ENCODE data around the gene SEH1L.
"Not testable (repeated sequence)": the region's sequence is repeated elsewhere in the genome, so short reads cannot be mapped to it uniquely, and the experiment has no call there.

The SEH1L gene, protein sequence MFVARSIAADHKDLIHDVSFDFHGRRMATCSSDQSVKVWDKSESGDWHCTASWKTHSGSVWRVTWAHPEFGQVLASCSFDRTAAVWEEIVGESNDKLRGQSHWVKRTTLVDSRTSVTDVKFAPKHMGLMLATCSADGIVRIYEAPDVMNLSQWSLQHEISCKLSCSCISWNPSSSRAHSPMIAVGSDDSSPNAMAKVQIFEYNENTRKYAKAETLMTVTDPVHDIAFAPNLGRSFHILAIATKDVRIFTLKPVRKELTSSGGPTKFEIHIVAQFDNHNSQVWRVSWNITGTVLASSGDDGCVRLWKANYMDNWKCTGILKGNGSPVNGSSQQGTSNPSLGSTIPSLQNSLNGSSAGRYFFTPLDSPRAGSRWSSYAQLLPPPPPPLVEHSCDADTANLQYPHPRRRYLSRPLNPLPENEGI

DNA sequence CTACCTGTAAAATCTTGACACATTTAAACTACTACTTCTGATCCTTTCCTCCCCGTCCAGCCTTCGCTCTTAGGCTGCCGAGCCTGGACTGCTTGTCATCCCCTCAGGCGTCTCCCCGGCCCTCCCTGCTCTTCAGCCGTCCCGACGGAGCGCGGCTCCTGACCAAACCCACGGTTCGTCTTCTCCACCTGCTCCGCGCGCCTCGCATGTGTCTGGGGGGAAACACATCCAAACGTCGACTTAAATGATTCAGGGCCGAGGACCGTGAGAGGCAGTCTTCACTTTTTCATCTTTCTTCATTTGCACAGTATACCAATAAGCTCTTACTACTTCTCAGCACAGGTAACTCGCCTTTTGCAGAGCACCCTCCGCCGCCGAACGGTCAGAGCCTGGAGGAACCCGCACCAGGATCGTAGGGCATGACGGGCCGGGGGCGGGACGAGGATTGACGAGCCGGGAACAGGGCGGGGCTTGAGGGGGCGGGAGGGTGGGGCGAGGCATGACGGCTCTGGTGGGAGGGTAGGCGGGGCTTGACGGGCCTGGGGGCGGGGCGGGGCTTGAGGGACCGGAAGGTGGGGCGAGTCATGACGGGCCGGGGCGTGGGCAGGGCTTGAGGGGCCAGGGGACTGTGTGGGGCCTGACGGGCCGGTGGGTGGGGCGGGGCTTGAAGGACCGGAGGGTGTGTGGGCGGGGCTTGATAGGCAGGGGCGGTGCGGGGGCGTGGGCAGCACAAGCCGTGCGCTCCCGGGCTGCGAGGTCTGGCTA is at the start of gene SEH1L:
TSS of gene SEH1L (plus strand) at position 727 of the 765 bp plus-strand sequence. CDS start 111 bp downstream, outside the sequence.
- TF ChIP-seq, protein P1, sequence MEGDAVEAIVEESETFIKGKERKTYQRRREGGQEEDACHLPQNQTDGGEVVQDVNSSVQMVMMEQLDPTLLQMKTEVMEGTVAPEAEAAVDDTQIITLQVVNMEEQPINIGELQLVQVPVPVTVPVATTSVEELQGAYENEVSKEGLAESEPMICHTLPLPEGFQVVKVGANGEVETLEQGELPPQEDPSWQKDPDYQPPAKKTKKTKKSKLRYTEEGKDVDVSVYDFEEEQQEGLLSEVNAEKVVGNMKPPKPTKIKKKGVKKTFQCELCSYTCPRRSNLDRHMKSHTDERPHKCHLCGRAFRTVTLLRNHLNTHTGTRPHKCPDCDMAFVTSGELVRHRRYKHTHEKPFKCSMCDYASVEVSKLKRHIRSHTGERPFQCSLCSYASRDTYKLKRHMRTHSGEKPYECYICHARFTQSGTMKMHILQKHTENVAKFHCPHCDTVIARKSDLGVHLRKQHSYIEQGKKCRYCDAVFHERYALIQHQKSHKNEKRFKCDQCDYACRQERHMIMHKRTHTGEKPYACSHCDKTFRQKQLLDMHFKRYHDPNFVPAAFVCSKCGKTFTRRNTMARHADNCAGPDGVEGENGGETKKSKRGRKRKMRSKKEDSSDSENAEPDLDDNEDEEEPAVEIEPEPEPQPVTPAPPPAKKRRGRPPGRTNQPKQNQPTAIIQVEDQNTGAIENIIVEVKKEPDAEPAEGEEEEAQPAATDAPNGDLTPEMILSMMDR (IDR thresholded peaks at IDR 0.05; ENCODE audit: borderline replicate concordance, extremely low read depth, low read length, poor library complexity, severe bottlenecking): no peak
- TF ChIP-seq EZH2 (IDR thresholded peaks at IDR 0.05; ENCODE audit: borderline replicate concordance, low read depth, low read length, severe bottlenecking): no peak
- Histone ChIP-seq H3K27me3 (ENCODE audit: insufficient read depth, low read length, poor library complexity) (no peaks in the 10 kb centered on the region), H2AFZ (ENCODE audit: low read depth, low read length) (peak within 1 kb of the TSS; percentile 95), H3K4me3 (ENCODE audit: low read depth in 1 of 2, low read length in 2 of 2) (peak within 1 kb of the TSS; percentile 80 to 96), H3K9me3 (ENCODE audit: insufficient read depth, low read length, severe bottlenecking) (no peaks in the 10 kb centered on the region), H3K4me1 (ENCODE audit: insufficient read depth, low read length) (peaks cover 55% of the 10 kb centered on the region), H3K4me2 (ENCODE audit: insufficient read depth, low read length) (peak within 1 kb of the TSS; percentile 87), H3K9ac (ENCODE audit: low read depth, low read length) (peak within 1 kb of the TSS; percentile 74), H3K27ac (ENCODE audit: low read length) (peak within 1 kb of the TSS; percentile 94), H3K79me2 (ENCODE audit: insufficient read depth, low read length) (peaks cover 59% of the 10 kb centered on the region), H4K20me1 (ENCODE audit: insufficient read depth, low read length) (no peaks in the 10 kb centered on the region; the same call in 1 of the 2 replicates), H3K36me3 (ENCODE audit: insufficient read depth, low read length) (peaks cover 17% of the 10 kb centered on the region; the same call in 1 of the 2 replicates)
- DNase-seq: peak; percentile 98
- ATAC-seq (ENCODE audit: insufficient read depth, low read depth): peak; percentile 80

DNA sequence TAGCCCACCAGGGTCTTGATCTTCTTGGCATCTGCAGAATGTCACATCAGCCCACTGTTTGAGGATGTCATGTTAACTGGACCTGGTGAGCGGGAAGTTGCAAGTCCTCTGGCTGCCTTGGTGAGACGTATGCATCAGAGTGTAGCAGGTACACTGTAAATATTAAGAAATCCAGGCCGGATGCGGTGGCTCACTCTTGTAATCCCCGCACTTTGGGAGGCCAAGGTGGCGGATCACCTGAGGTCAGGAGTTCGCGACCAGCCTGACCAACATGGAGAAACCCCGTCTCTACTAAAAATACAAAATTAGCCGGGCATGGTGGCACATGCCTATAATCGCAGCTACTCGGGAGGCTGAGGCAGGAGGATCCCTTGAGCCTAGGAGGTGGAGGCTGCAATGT is 46.6 kb upstream of the SEH1L start:
- H2AFZ ChIP-seq (ENCODE audit: low read depth, low read length); H3K36me3 ChIP-seq (ENCODE audit: insufficient read depth, low read length); H4K20me1 ChIP-seq (ENCODE audit: insufficient read depth, low read length); H3K9me3 ChIP-seq (ENCODE audit: insufficient read depth, low read length, severe bottlenecking); H3K4me2 ChIP-seq (ENCODE audit: insufficient read depth, low read length); H3K27me3 ChIP-seq (ENCODE audit: insufficient read depth, low read length, poor library complexity); H3K9ac ChIP-seq (ENCODE audit: low read depth, low read length); H3K27ac ChIP-seq (ENCODE audit: low read length); H3K79me2 ChIP-seq (ENCODE audit: insufficient read depth, low read length); DNase-seq; H3K4me3 ChIP-seq (ENCODE audit: low read depth in 1 of 2, low read length in 2 of 2); ATAC-seq (ENCODE audit: insufficient read depth, low read depth): not testable (repeated sequence)
- H3K4me1 ChIP-seq (ENCODE audit: insufficient read depth, low read length): peaks cover 10% of the 10 kb centered on the region

DNA sequence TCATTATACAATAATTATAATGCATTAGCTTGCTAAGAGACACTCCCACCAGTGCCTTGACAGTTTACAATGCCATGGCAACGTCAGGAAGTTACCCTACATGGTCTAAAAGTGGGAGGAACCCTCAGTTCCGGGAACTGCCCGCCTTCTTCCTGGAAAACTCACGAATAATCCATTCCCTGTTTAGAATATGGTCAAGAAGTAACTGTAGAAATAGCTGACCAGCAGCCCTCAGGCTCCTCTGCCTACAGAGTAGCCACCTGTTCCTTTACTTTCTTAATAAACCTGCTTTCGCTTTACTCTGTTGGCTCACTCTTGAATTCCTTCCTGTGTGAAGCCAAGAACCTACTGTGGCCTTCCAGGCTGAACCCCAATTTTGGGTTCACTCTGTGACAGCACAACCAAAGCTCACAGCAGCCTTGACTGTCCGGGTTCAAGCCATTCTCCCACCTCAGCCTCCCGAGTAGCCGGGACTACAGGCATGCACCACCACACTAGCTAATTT is 43.7 kb upstream of the SEH1L start:
- Histone ChIP-seq H3K4me3 (ENCODE audit: low read depth in 1 of 2, low read length in 2 of 2) (no peak overlapping the region), H2AFZ (ENCODE audit: low read depth, low read length) (peak overlapping the region; percentile 62), H3K9me3 (ENCODE audit: insufficient read depth, low read length, severe bottlenecking) (no peaks in the 10 kb centered on the region), H3K4me2 (ENCODE audit: insufficient read depth, low read length) (peak overlapping the region; percentile 23; the same call in 1 of the 2 replicates), H3K4me1 (ENCODE audit: insufficient read depth, low read length) (peaks cover 10% of the 10 kb centered on the region), H3K27ac (ENCODE audit: low read length) (peak overlapping the region; percentile 60), H3K27me3 (ENCODE audit: insufficient read depth, low read length, poor library complexity) (no peaks in the 10 kb centered on the region), H3K36me3 (ENCODE audit: insufficient read depth, low read length) (no peaks in the 10 kb centered on the region), H3K79me2 (ENCODE audit: insufficient read depth, low read length) (no peaks in the 10 kb centered on the region), H4K20me1 (ENCODE audit: insufficient read depth, low read length) (no peaks in the 10 kb centered on the region), H3K9ac (ENCODE audit: low read depth, low read length) (no peak overlapping the region; the same call in 1 of the 2 replicates)
- no peak for TF ChIP-seq EZH2 (IDR thresholded peaks at IDR 0.05; ENCODE audit: borderline replicate concordance, low read depth, low read length, severe bottlenecking)
- TF ChIP-seq, protein P1 (IDR thresholded peaks at IDR 0.05; ENCODE audit: borderline replicate concordance, extremely low read depth, low read length, poor library complexity, severe bottlenecking): no peak
- peak; percentile 83 for ATAC-seq (ENCODE audit: insufficient read depth, low read depth)
- DNase-seq: peak; percentile 82
